GM12878 (cell line): ENCODE data around the gene MSLN. TPM values are rescaled to one million over a fixed set of nuclear protein-coding genes. Genes with fewer than 3 reads are reported as not detected.

Experiments used
- ATAC-seq: fragments of 200-7000 bp; cut with Tn5 transposase; 3 replicates; pipeline ENCODE4 v1.9.1; 2020; ENCODE audit warnings: mild to moderate bottlenecking, moderate library complexity
- BruUV-seq: library from RNA; stranded (reverse); fragments of 400-500 nt; replicated peaks from 2 replicates; lab custom pipeline; 2021; lab: Mats Ljungman, UMichigan
- CTCF ChIA-PET: fragments of 300-600 bp; sonication (Branson Sonifier 250); formaldehyde crosslinking; extraction: SDS; loops from one replicate; lab custom pipeline; 2021; ENCODE audit warnings: inconsistent platforms; lab: Yijun Ruan, JAX
- POLR2A ChIA-PET: fragments of 350-600 bp; formaldehyde crosslinking; extraction: SDS; loops from one replicate; lab custom pipeline; 2021; ENCODE audit warnings: inconsistent platforms; lab: Charles Lee
- RAD21 ChIA-PET: fragments of 300-600 bp; sonication (Branson Sonifier 250); formaldehyde crosslinking; loops from one replicate; lab custom pipeline; 2023; ENCODE audit warnings: antibody characterized with exemption; ENCODE audit not compliant: unreplicated experiment; lab: Charles Lee
- SMC1A ChIA-PET: fragments of 300-600 bp; sonication (Branson Sonifier 250); formaldehyde crosslinking; loops from one replicate; lab custom pipeline; 2023; ENCODE audit not compliant: unreplicated experiment, uncharacterized antibody; lab: Charles Lee
- DNase-seq: peaks from one replicate; pipeline ENCODE4 v3.0.0-alpha.2; 2011; ENCODE audit warnings: low read depth, low spot score
- FAIRE-seq: peaks from 3 replicates; lab custom pipeline; 2011; peaks lifted over from hg19 to GRCh38; lab: Jason Lieb, UNC
- H2AFZ ChIP-seq: 2 replicates; pipeline ENCODE4 v1.6.0; 2011; ENCODE audit warnings: low read depth, low read length, control low read depth; ENCODE audit not compliant: control insufficient read depth
- H3K27ac ChIP-seq: 2 replicates; pipeline ENCODE4 v1.5.1; 2011; ENCODE audit warnings: control low read depth; ENCODE audit not compliant: control insufficient read depth, insufficient read depth
- H3K27me3 ChIP-seq, 2 experiments: replicated peaks in 1 of 2; 2 replicates each; pipeline versions ENCODE4 v1.6.0 to v1.6.1; 2011; ENCODE audit warnings: low read length in 1 of 2; ENCODE audit not compliant: control insufficient read depth in 2 of 2, insufficient read depth in 2 of 2
- H3K36me3 ChIP-seq, 2 experiments: 2 replicates each; pipeline ENCODE4 v1.5.1; 2011; ENCODE audit warnings: low read length in 1 of 2; ENCODE audit not compliant: control insufficient read depth in 2 of 2, insufficient read depth in 2 of 2
- H3K4me1 ChIP-seq: 2 replicates; pipeline ENCODE4 v1.6.1; 2011; ENCODE audit warnings: mild to moderate bottlenecking, low read length, moderate library complexity, mixed read lengths; ENCODE audit not compliant: control insufficient read depth, insufficient read depth
- H3K4me2 ChIP-seq: 2 replicates; pipeline ENCODE4 v1.6.0; 2011; ENCODE audit warnings: control low read depth; ENCODE audit not compliant: control insufficient read depth, insufficient read depth
- H3K4me3 ChIP-seq: fragments of 200-600 bp; sonication (generic); 2 replicates; pipeline ENCODE4 v1.5.1; 2016
- H3K79me2 ChIP-seq: 2 replicates; pipeline ENCODE4 v1.6.0; 2011; ENCODE audit warnings: low read length; ENCODE audit not compliant: control insufficient read depth, insufficient read depth
- H3K9ac ChIP-seq: 2 replicates; pipeline ENCODE4 v1.8.0; 2011; ENCODE audit warnings: low read length, control low read depth, mixed read lengths; ENCODE audit not compliant: control insufficient read depth, insufficient read depth
- H3K9me3 ChIP-seq: replicated peaks from 3 replicates; pipeline ENCODE4 v1.5.1; 2011; ENCODE audit warnings: mild to moderate bottlenecking, low read length; ENCODE audit not compliant: control insufficient read depth, insufficient read depth
- H4K20me1 ChIP-seq: 2 replicates; pipeline ENCODE4 v1.6.0; 2011; ENCODE audit not compliant: control insufficient read depth, insufficient read depth
- BACH1 ChIP-seq: fragments of 450-650 bp; IDR thresholded peaks from 2 replicates; pipeline ENCODE4 v1.6.1; 2017; ENCODE audit warnings: mild to moderate bottlenecking, borderline replicate concordance
- E2F4 ChIP-seq: IDR thresholded peaks from 2 replicates; pipeline ENCODE4 v1.6.1; 2012; ENCODE audit warnings: low read depth, low read length, improper control_type of control experiment
- GABPA ChIP-seq: IDR thresholded peaks from 2 replicates; pipeline ENCODE4 v1.6.1; 2014; ENCODE audit warnings: antibody characterized with exemption, low read depth, mild to moderate bottlenecking, inconsistent platforms
- HCFC1 ChIP-seq: fragments of 150-350 bp; IDR thresholded peaks from 2 replicates; pipeline ENCODE4 v1.6.1; 2014; ENCODE audit warnings: low read length
- MEF2B ChIP-seq: fragments of 450-650 bp; IDR thresholded peaks from 2 replicates; pipeline ENCODE4 v1.6.1; 2018; ENCODE audit warnings: mild to moderate bottlenecking, moderate library complexity; ENCODE audit not compliant: partially characterized antibody, poor library complexity, severe bottlenecking
- NFIC ChIP-seq: IDR thresholded peaks from 2 replicates; pipeline ENCODE4 v1.6.1; 2012; ENCODE audit warnings: low read depth, mild to moderate bottlenecking, inconsistent platforms, low read length, moderate library complexity
- NFYB ChIP-seq: IDR thresholded peaks from 2 replicates; pipeline ENCODE4 v1.6.1; 2011; ENCODE audit warnings: low read depth, mild to moderate bottlenecking, low read length, improper control_type of control experiment, moderate library complexity; ENCODE audit not compliant: insufficient read depth
- NR2C1 ChIP-seq: fragments of 450-650 bp; IDR thresholded peaks from 2 replicates; pipeline ENCODE4 v1.6.1; 2017; ENCODE audit warnings: antibody characterized with exemption, mild to moderate bottlenecking, moderate library complexity
- RFX5 ChIP-seq: IDR thresholded peaks from 2 replicates; pipeline ENCODE4 v1.6.1; 2011; ENCODE audit warnings: low read depth, low read length, improper control_type of control experiment
- TAF1 ChIP-seq: IDR thresholded peaks from 2 replicates; pipeline ENCODE4 v1.6.1; 2011; ENCODE audit warnings: mild to moderate bottlenecking, low read depth, low read length, borderline replicate concordance
- USF1 ChIP-seq: IDR thresholded peaks from 2 replicates; pipeline ENCODE4 v1.6.1; 2011; ENCODE audit warnings: borderline replicate concordance, low read depth, mild to moderate bottlenecking, moderate library complexity, mixed read lengths, low read length; ENCODE audit not compliant: insufficient read depth; ENCODE audit errors: extremely low read length
- ZBED1 ChIP-seq: IDR thresholded peaks from 2 replicates; pipeline ENCODE4 v1.6.1; 2016; ENCODE audit warnings: borderline replicate concordance
- ZNF622 ChIP-seq: fragments of 450-650 bp; IDR thresholded peaks from 2 replicates; pipeline ENCODE4 v1.6.1; 2017; ENCODE audit warnings: mild to moderate bottlenecking, inconsistent platforms
- ZSCAN29 ChIP-seq: fragments of 450-650 bp; IDR thresholded peaks from 2 replicates; pipeline ENCODE4 v1.6.1; 2017; ENCODE audit warnings: mild to moderate bottlenecking, moderate library complexity
- whole genome bisulfite sequencing: methylation state at CpG from one replicate; pipeline ENCODE4 v1.1.6; 2016; ENCODE audit warnings: low lambda C conversion rate; ENCODE audit not compliant: insufficient replicate concordance, insufficient coverage; ENCODE audit errors: missing lambda C conversion rate; 5-methylcytosine and 5-hydroxymethylcytosine counted together
- in situ Hi-C: fragments of 300-500 bp; cut with MboI; formaldehyde crosslinking; loops from 9 replicates; pipeline ENCODE4 v1.14.3; 2018; ENCODE audit warnings: mixed read lengths
- intact Hi-C: fragments of 100-400 bp; cut with micrococcal nuclease; formaldehyde crosslinking; loops from one replicate; pipeline ENCODE4 v1.14.2; 2022; ENCODE audit not compliant: unreplicated experiment
- polyA plus RNA-seq, 11 experiments: library from polyadenylated mRNA; depleted of rRNA in 4 of 11; unstranded in 6 of 11; stranded (reverse) in 5 of 11; fragments of >200 nt; fragmentation: Nextera tagmentation in 4 of 11; fragmentation: Illumina TruSeq in 1 of 11; extraction: Ambion mirVana in 4 of 11; extraction: Trizol in 1 of 11; gene quantifications; 1 replicate in 1 of 11; 2 replicates in 10 of 11; pipeline versions ENCODE4 v1.2.1 to v1.2.3, GENCODE V29; 2011 to 2016; ENCODE audit warnings: inconsistent platforms in 2 of 11, missing spikeins in 2 of 11, low read depth in 1 of 11
- total RNA-seq, 4 experiments: library from RNA; depleted of rRNA in 3 of 4; stranded (reverse); fragments of >200 nt in 3 of 4; fragmentation: Illumina TruSeq in 1 of 4; extraction: Trizol in 1 of 4; gene quantifications; 2 replicates each; pipeline versions ENCODE4 v1.2.1 to v1.2.3, GENCODE V29; 2013 to 2021

The MSLN gene
- total and polyA plus RNA-seq, 10 of the 15 experiments (the other 5 are each of a cell fraction or from before 2014, with no cell fraction given) = 0.08 TPM; not detected in 9

- 38% methylated on average over 19 of the region's 19 CpGs for WGBS
- H3K36me3 ChIP-seq = no peaks in the 10 kb centered on the region; a peak in 2 of 4 replicates
- no peaks in the 10 kb centered on the region for H3K4me1 ChIP-seq
- TF ChIP-seq BACH1 (no peak), GABPA (no peak), TAF1 (no peak), MEF2B (no peak), ZBED1 (no peak), NFYB (no peak), ZSCAN29 (no peak), E2F4 (no peak), NR2C1 (no peak), HCFC1 (no peak), USF1 (no peak), NFIC (no peak), RFX5 (no peak), ZNF622 (no peak)
- intact Hi-C loops = no loop called here
- no peak overlapping the region for H3K4me2 ChIP-seq
- no peak overlapping the region for H3K27ac ChIP-seq
- in situ Hi-C loops = no loop called here
- ATAC-seq = no peak
- no peaks in the 10 kb centered on the region for H3K9me3 ChIP-seq
- H3K27me3 ChIP-seq = peaks cover 0 to 2% of the 10 kb centered on the region in 2 experiments; a peak in 3 of 4 replicates
- CTCF ChIA-PET = no interaction called here
- no peaks in the 10 kb centered on the region for H3K79me2 ChIP-seq
- no peak overlapping the region for H2AFZ ChIP-seq
- BruUV-seq = no TSS peak
- no peak overlapping the region for H3K9ac ChIP-seq
- RAD21 ChIA-PET = no interaction called here
- POLR2A ChIA-PET = no interaction called here
- no peak for DNase-seq
- SMC1A ChIA-PET = no interaction called here
- no peak overlapping the region for H3K4me3 ChIP-seq
- H4K20me1 ChIP-seq = no peaks in the 10 kb centered on the region
- no peak for FAIRE-seq
Observed at GRCh38 chr16:798666-799065, 38.1 kb downstream of the MSLN start.
